ENCODE results near the gene CARD11. TPM values are rescaled to one million over a fixed set of nuclear protein-coding genes. Genes with fewer than 3 reads are reported as not detected.

Gene CARD11
- total RNA-seq, 1 donor from 2014 or later, result 5.7 TPM

DNA sequence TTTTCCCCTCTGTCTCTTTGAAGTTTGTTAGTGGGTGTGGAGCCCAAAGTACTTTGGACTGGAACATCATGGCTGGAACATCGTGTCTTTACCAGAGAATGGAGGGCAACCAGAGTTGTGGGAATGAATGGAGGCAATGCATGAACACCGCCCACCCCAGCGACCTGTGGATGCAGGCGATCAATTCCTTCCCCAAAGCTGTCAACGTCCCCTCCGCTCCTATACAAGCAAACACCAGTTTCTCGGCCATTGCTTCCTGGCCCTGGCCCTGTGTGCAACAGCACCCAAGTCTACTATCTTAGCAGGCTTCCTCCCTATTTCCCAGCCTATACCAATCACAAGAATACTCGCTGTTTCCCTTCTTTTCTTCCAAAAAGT is 62.6 kb downstream of the CARD11 start:
- no peaks in the 10 kb centered on the region for H3K9me3 ChIP-seq
- intact Hi-C loops (cut with DNase I), result no loop called here
- DNase-seq, result no peak
- H3K4me3 ChIP-seq, result no peak overlapping the region
- no peak for ATAC-seq
- peaks cover 19% of the 10 kb centered on the region for H3K27me3 ChIP-seq (ENCODE audit: low read depth)
- H3K4me1 ChIP-seq, result peaks cover 15% of the 10 kb centered on the region
- TF ChIP-seq, protein P1, sequence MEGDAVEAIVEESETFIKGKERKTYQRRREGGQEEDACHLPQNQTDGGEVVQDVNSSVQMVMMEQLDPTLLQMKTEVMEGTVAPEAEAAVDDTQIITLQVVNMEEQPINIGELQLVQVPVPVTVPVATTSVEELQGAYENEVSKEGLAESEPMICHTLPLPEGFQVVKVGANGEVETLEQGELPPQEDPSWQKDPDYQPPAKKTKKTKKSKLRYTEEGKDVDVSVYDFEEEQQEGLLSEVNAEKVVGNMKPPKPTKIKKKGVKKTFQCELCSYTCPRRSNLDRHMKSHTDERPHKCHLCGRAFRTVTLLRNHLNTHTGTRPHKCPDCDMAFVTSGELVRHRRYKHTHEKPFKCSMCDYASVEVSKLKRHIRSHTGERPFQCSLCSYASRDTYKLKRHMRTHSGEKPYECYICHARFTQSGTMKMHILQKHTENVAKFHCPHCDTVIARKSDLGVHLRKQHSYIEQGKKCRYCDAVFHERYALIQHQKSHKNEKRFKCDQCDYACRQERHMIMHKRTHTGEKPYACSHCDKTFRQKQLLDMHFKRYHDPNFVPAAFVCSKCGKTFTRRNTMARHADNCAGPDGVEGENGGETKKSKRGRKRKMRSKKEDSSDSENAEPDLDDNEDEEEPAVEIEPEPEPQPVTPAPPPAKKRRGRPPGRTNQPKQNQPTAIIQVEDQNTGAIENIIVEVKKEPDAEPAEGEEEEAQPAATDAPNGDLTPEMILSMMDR (IDR thresholded peaks at IDR 0.05), result no peak
- H3K27ac ChIP-seq, result no peak overlapping the region
- H3K36me3 ChIP-seq, result no peaks in the 10 kb centered on the region

DNA sequence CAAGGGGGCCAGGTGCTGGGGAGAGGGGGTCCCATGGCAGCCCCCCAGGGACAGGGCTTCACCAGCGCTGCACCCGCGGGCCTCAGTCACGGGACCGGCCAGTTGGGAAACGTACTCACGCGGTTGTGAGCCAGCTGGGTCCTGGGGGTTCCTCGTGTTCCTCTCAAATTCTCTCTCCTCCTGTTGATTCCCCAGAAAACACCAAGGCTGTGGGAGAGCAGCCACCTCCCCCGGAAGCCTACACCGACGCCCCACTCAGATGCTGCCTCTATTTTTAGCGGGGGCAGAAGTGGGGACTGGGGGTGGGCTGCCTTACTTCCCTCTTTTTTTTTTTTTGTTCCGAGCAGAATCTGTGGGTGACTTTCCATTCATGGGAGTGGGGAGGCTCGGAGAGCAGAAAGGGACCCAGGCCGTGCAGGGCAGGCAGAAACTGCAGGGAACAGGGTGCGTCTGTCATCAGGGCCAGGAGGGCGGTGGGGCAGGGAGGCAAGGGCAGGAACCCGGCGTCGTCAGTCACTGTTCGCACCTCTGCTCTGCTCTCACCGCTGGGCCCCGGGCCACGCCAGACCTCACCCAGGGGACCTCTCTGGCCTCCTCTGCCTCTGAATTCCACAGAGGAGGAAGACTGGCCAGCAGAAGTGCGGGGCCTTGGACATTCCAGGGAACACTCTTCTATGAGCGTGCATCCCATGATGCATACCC is 63.1 kb downstream of the CARD11 start:
- intact Hi-C loops (cut with DNase I), result no loop called here
- TF ChIP-seq, protein P1 (IDR thresholded peaks at IDR 0.05), result no peak
- no peak overlapping the region for H3K27ac ChIP-seq
- no peak overlapping the region for H3K4me3 ChIP-seq
- ATAC-seq, result no peak
- DNase-seq, result no peak
- no peaks in the 10 kb centered on the region for H3K9me3 ChIP-seq
- H3K4me1 ChIP-seq, result peaks cover 15% of the 10 kb centered on the region
- H3K27me3 ChIP-seq (ENCODE audit: low read depth), result peaks cover 19% of the 10 kb centered on the region
- no peaks in the 10 kb centered on the region for H3K36me3 ChIP-seq

DNA sequence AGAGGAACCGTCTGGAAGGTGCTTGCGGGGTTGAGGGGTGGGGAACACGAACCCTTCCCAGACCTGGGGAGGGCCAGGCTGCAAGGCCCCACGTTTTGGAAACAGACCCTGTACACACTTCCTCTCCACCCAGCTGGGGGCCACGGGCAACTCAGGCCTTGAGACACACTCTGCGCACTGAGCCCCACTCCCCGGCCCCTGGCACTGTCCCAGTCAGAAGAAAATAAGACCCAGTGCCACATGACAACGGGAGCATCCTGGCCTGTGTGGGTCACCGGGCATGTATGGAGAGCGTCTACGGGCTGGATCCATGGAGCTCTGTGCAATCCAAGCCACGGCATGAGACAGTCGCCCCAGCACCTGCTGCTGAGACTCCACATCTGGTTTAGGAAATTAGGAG is 63.7 kb downstream of the CARD11 start:
- Histone ChIP-seq H3K9me3 (no peaks in the 10 kb centered on the region), H3K36me3 (no peaks in the 10 kb centered on the region), H3K27ac (no peak overlapping the region), H3K27me3 (ENCODE audit: low read depth) (peaks cover 19% of the 10 kb centered on the region), H3K4me3 (no peak overlapping the region), H3K4me1 (peaks cover 15% of the 10 kb centered on the region)
- TF ChIP-seq, protein P1 (IDR thresholded peaks at IDR 0.05), result no peak
- DNase-seq, result no peak
- intact Hi-C loops (cut with DNase I), result no loop called here
- no peak for ATAC-seq

GRCh38 chr7:2979201-2979631 is 64.5 kb downstream of the CARD11 start:
- no peaks in the 10 kb centered on the region for H3K36me3 ChIP-seq
- H3K4me1 ChIP-seq, result peaks cover 15% of the 10 kb centered on the region
- TF ChIP-seq, protein P1 (IDR thresholded peaks at IDR 0.05), result no peak
- H3K9me3 ChIP-seq, result no peaks in the 10 kb centered on the region
- H3K27me3 ChIP-seq (ENCODE audit: low read depth), result peaks cover 19% of the 10 kb centered on the region
- intact Hi-C loops (cut with DNase I), result no loop called here
- no peak for DNase-seq
- H3K27ac ChIP-seq, result no peak overlapping the region
- peak overlapping the region; percentile 38 for H3K4me3 ChIP-seq
- no peak for ATAC-seq

GRCh38 chr7:2978408-2978807 is 65.3 kb downstream of the CARD11 start:
- H3K27ac ChIP-seq, result no peak overlapping the region
- peaks cover 19% of the 10 kb centered on the region for H3K27me3 ChIP-seq (ENCODE audit: low read depth)
- intact Hi-C loops (cut with DNase I), result no loop called here
- H3K4me1 ChIP-seq, result peaks cover 15% of the 10 kb centered on the region
- H3K36me3 ChIP-seq, result no peaks in the 10 kb centered on the region
- TF ChIP-seq, protein P1 (IDR thresholded peaks at IDR 0.05), result no peak
- DNase-seq (peak; percentile 83), ATAC-seq (peak; percentile 87 to 93)
- H3K4me3 ChIP-seq, result peak overlapping the region; percentile 38
- no peaks in the 10 kb centered on the region for H3K9me3 ChIP-seq
